Thoracic aorta endothelial cell (primary cell): Measurements from ENCODE around the gene DUSP2. TPM values are rescaled to one million over a fixed set of nuclear protein-coding genes. Genes with fewer than 3 reads are reported as not detected.

Source experiments
- total RNA-seq: library from RNA; depleted of rRNA; stranded (reverse); fragments of >200 nt; gene quantifications from 2 replicates; pipeline ENCODE4 v1.2.3, GENCODE V29; 2012

The DUSP2 gene
- 0.27 and 0.93 TPM in 2 replicates for total RNA-seq

GRCh38 chr2:96145036-96145847 lies at the start of gene DUSP2:
TSS of gene DUSP2 (minus strand) at chr2:96145440. CDS start at chr2:96145354, 86 bp downstream.

GRCh38 chr2:96138179-96139145 lies 6.8 kb downstream of the DUSP2 start, which contains the start of gene ASTL:
TSS of gene ASTL (minus strand) at chr2:96138502. CDS start at chr2:96138436, 66 bp downstream.

GRCh38 chr2:96116424-96116878 lies 28.8 kb downstream of the DUSP2 start, which contains the start of gene ADRA2B:
TSS of gene ADRA2B (minus strand) at chr2:96116571. CDS start at chr2:96116149, 422 bp downstream.

Other genes with a start within 250 kb of the DUSP2 start
- gene ANKRD36C, start 153.6 kb downstream of the DUSP2 start, total RNA-seq = 171 and 266 TPM in 2 replicates
- 6.5 and 7.4 TPM in 2 replicates for gene GPAT2, start 110.5 kb downstream of the DUSP2 start, total RNA-seq
- gene ADRA2B, start 28.9 kb downstream of the DUSP2 start, total RNA-seq = not detected in 2 replicates
- not detected in 2 replicates for gene ASTL, start 6.9 kb downstream of the DUSP2 start, total RNA-seq
- gene STARD7, start 63.4 kb upstream of the DUSP2 start, total RNA-seq = 245 and 249 TPM in 2 replicates
- 26.3 and 26.6 TPM in 2 replicates for gene TMEM127, start 120.6 kb upstream of the DUSP2 start, total RNA-seq
- 88.0 and 97.3 TPM in 2 replicates for gene CIAO1, start 120.8 kb upstream of the DUSP2 start, total RNA-seq
- 63.3 and 81.8 TPM in 2 replicates for gene SNRNP200, start 160.1 kb upstream of the DUSP2 start, total RNA-seq
- gene ITPRIPL1, start 179.9 kb upstream of the DUSP2 start, total RNA-seq = 1.6 and 3.7 TPM in 2 replicates
- gene NCAPH, start 190.3 kb upstream of the DUSP2 start, total RNA-seq = 25.7 and 41.4 TPM in 2 replicates